HEK293 (cell line): ENCODE data around the gene TBC1D19.

Experiments used
- CTCF ChIA-PET: fragments of 350-600 bp; formaldehyde crosslinking; extraction: SDS; loops from one replicate; lab custom pipeline; 2021; ENCODE audit warnings: antibody characterized with exemption; lab: Yijun Ruan, JAX
- POLR2A ChIA-PET: fragments of 300-600 bp; formaldehyde crosslinking; extraction: SDS; loops from one replicate; lab custom pipeline; 2020; ENCODE audit warnings: antibody characterized with exemption, inconsistent platforms; lab: Yijun Ruan, JAX
- H3K27ac ChIP-seq: fragments of 200-500 bp; sonication (Bioruptor generic); 2 replicates; pipeline ENCODE4 v1.5.1; 2014; ENCODE audit warnings: low read depth, low read length, control low read depth, inconsistent platforms; ENCODE audit errors: extremely low read depth
- H3K36me3 ChIP-seq, 2 experiments: fragments of 200-500 bp in 1 of 2; sonication (Bioruptor generic) in 1 of 2; 1 replicate in 1 of 2; 2 replicates in 1 of 2; pipeline ENCODE4 v1.5.1; 2014 to 2017; ENCODE audit warnings: inconsistent platforms in 2 of 2, low read length in 2 of 2; ENCODE audit not compliant: control insufficient read depth in 2 of 2, insufficient read depth in 1 of 2
- H3K4me1 ChIP-seq: fragments of 200-500 bp; sonication (Bioruptor generic); 2 replicates; pipeline ENCODE4 v1.5.1; 2014; ENCODE audit warnings: mild to moderate bottlenecking, low read length, inconsistent platforms; ENCODE audit not compliant: control insufficient read depth, insufficient read depth
- H3K4me3 ChIP-seq: 2 replicates; pipeline ENCODE4 v1.5.1; 2011; ENCODE audit warnings: low read depth, mild to moderate bottlenecking, control low read depth, low read length, moderate library complexity
- H3K9me3 ChIP-seq: fragments of 200-500 bp; sonication (Bioruptor generic); 2 replicates; pipeline ENCODE4 v1.5.1; 2014; ENCODE audit warnings: low read depth, low read length, inconsistent platforms; ENCODE audit not compliant: control insufficient read depth, insufficient read depth
- FEZF1 ChIP-seq: fragments of 450-650 bp; formaldehyde crosslinking; IDR thresholded peaks from 2 replicates; pipeline ENCODE4 v1.5.1; 2016; ENCODE audit warnings: missing biosample characterization, missing genetic modification characterization
- KLF10 ChIP-seq: fragments of 450-650 bp; IDR thresholded peaks from 2 replicates; pipeline ENCODE4 v1.5.1; 2018; ENCODE audit warnings: missing biosample characterization, mild to moderate bottlenecking, missing genetic modification characterization
- OSR2 ChIP-seq: fragments of 450-650 bp; formaldehyde crosslinking; IDR thresholded peaks from 2 replicates; pipeline ENCODE4 v1.5.1; 2016; ENCODE audit warnings: missing biosample characterization, missing genetic modification characterization
- OVOL3 ChIP-seq: fragments of 450-650 bp; formaldehyde crosslinking; IDR thresholded peaks from 2 replicates; pipeline ENCODE4 v1.5.1; 2016; ENCODE audit warnings: missing biosample characterization, missing genetic modification characterization
- PATZ1 ChIP-seq: fragments of 450-650 bp; formaldehyde crosslinking; IDR thresholded peaks from 2 replicates; pipeline ENCODE4 v1.5.1; 2016; ENCODE audit warnings: missing biosample characterization, missing genetic modification characterization
- PRDM10 ChIP-seq: fragments of 450-650 bp; formaldehyde crosslinking; IDR thresholded peaks from 2 replicates; pipeline ENCODE4 v1.5.1; 2016; ENCODE audit warnings: missing biosample characterization, missing genetic modification characterization
- TCF7L2 ChIP-seq: IDR thresholded peaks from 2 replicates; pipeline ENCODE4 v1.6.1; 2011; ENCODE audit warnings: low read depth, mild to moderate bottlenecking, inconsistent platforms, low read length, moderate library complexity, borderline replicate concordance
- TRIM28 ChIP-seq: IDR thresholded peaks from 2 replicates; pipeline ENCODE4 v1.6.1; 2011; ENCODE audit warnings: low read length, control low read depth, borderline replicate concordance
- WT1 ChIP-seq: fragments of 450-650 bp; formaldehyde crosslinking; IDR thresholded peaks from 2 replicates; pipeline ENCODE4 v1.5.1; 2016; ENCODE audit warnings: missing biosample characterization, missing genetic modification characterization
- ZBTB48 ChIP-seq: fragments of 450-650 bp; formaldehyde crosslinking; IDR thresholded peaks from 2 replicates; pipeline ENCODE4 v1.5.1; 2016; ENCODE audit warnings: missing biosample characterization, missing genetic modification characterization
- ZFHX2 ChIP-seq: fragments of 450-650 bp; formaldehyde crosslinking; conservative IDR thresholded peaks from 2 replicates; pipeline ENCODE4 v1.5.1; 2016; ENCODE audit warnings: missing biosample characterization, missing genetic modification characterization
- ZFP69B ChIP-seq: fragments of 450-650 bp; formaldehyde crosslinking; IDR thresholded peaks from 2 replicates; pipeline ENCODE4 v1.5.1; 2016; ENCODE audit warnings: missing biosample characterization, missing genetic modification characterization
- ZNF112 ChIP-seq: fragments of 450-650 bp; formaldehyde crosslinking; IDR thresholded peaks from 2 replicates; pipeline ENCODE4 v1.5.0; 2017; ENCODE audit warnings: missing biosample characterization, missing genetic modification characterization
- ZNF248 ChIP-seq: fragments of 450-650 bp; formaldehyde crosslinking; IDR thresholded peaks from 2 replicates; pipeline ENCODE4 v1.5.1; 2017; ENCODE audit warnings: missing biosample characterization, missing genetic modification characterization
- ZNF302 ChIP-seq: fragments of 450-650 bp; formaldehyde crosslinking; IDR thresholded peaks from 2 replicates; pipeline ENCODE4 v1.5.1; 2016; ENCODE audit warnings: missing biosample characterization, missing genetic modification characterization, low read depth
- ZNF311 ChIP-seq: fragments of 450-650 bp; formaldehyde crosslinking; IDR thresholded peaks from 2 replicates; pipeline ENCODE4 v1.5.1; 2017; ENCODE audit warnings: missing biosample characterization, missing genetic modification characterization, borderline replicate concordance
- ZNF350 ChIP-seq: fragments of 450-650 bp; formaldehyde crosslinking; IDR thresholded peaks from 2 replicates; pipeline ENCODE4 v1.5.0; 2017; ENCODE audit warnings: missing biosample characterization, mild to moderate bottlenecking, missing genetic modification characterization
- ZNF488 ChIP-seq: fragments of 450-650 bp; formaldehyde crosslinking; IDR thresholded peaks from 2 replicates; pipeline ENCODE4 v1.5.1; 2016; ENCODE audit warnings: missing biosample characterization, missing genetic modification characterization
- ZNF514 ChIP-seq: fragments of 450-650 bp; formaldehyde crosslinking; IDR thresholded peaks from 2 replicates; pipeline ENCODE4 v1.5.1; 2016; ENCODE audit warnings: missing biosample characterization, missing genetic modification characterization
- ZNF558 ChIP-seq: fragments of 450-650 bp; formaldehyde crosslinking; IDR thresholded peaks from 2 replicates; pipeline ENCODE4 v1.5.1; 2016; ENCODE audit warnings: missing biosample characterization, missing genetic modification characterization
- ZNF560 ChIP-seq: fragments of 450-650 bp; formaldehyde crosslinking; IDR thresholded peaks from 2 replicates; pipeline ENCODE4 v1.5.1; 2017; ENCODE audit warnings: missing biosample characterization, missing genetic modification characterization, borderline replicate concordance
- ZNF561 ChIP-seq: fragments of 450-650 bp; IDR thresholded peaks from 2 replicates; pipeline ENCODE4 v1.5.1; 2018; ENCODE audit warnings: missing biosample characterization, missing genetic modification characterization, borderline replicate concordance
- ZNF623 ChIP-seq: fragments of 450-650 bp; formaldehyde crosslinking; IDR thresholded peaks from 2 replicates; pipeline ENCODE4 v1.5.1; 2016; ENCODE audit warnings: missing biosample characterization, missing genetic modification characterization
- ZNF792 ChIP-seq: fragments of 450-650 bp; formaldehyde crosslinking; IDR thresholded peaks from 2 replicates; pipeline ENCODE4 v1.5.1; 2016; ENCODE audit warnings: missing biosample characterization, missing genetic modification characterization
- ZSCAN4 ChIP-seq: fragments of 450-650 bp; formaldehyde crosslinking; IDR thresholded peaks from 2 replicates; pipeline ENCODE4 v1.5.1; 2017; ENCODE audit warnings: missing biosample characterization, missing genetic modification characterization

The TBC1D19 gene

GRCh38 chr4:26707342-26707741 lies 123.5 kb downstream of the TBC1D19 start (continued):
- TF ChIP-seq PRDM10 (no peak), TCF7L2 (no peak), ZNF623 (tag by site-specific recombination) (no peak), ZNF792 (tag by site-specific recombination) (no peak), ZNF350 (no peak)

- Histone ChIP-seq H3K36me3 (no peaks in the 10 kb centered on the region), H3K4me1 (no peaks in the 10 kb centered on the region), H3K27ac (no peak overlapping the region), H3K4me3 (no peak overlapping the region), H3K9me3 (no peaks in the 10 kb centered on the region)
- ChIA-PET POLR2A (no interaction called here), CTCF (no interaction called here)
- TF ChIP-seq ZFP69B (no peak), ZNF558 (no peak), KLF10 (tag by site-specific recombination) (no peak), PATZ1 (tag by site-specific recombination) (no peak), OVOL3 (tag by site-specific recombination) (no peak), ZBTB48 (tag by site-specific recombination) (no peak), ZNF311 (no peak), ZNF248 (no peak)
These were observed 125.4 kb downstream of the TBC1D19 start for GRCh38 chr4:26709246-26709645.

GRCh38 chr4:26713563-26714151 lies 129.8 kb downstream of the TBC1D19 start:
- H3K27ac ChIP-seq = no peak overlapping the region
- no peaks in the 10 kb centered on the region for H3K4me1 ChIP-seq
- TF ChIP-seq TRIM28 (no peak), WT1 (tag by site-specific recombination) (peak; percentile 78), FEZF1 (tag by site-specific recombination) (peak; percentile 58)
- TF ChIP-seq, all 188 proteins: peak for 2
- Histone ChIP-seq H3K9me3 (no peaks in the 10 kb centered on the region), H3K4me3 (no peak overlapping the region), H3K36me3 (no peaks in the 10 kb centered on the region)
- ChIA-PET CTCF (interaction anchor here (0.7 kb wide), 1 partner anchor 787 kb away, joined by 3 read pairs; no protein-coding TSS in a partner anchor), POLR2A (no interaction called here)

- POLR2A ChIA-PET = no interaction called here
- CTCF ChIA-PET = no interaction called here
- Histone ChIP-seq H3K4me1 (no peaks in the 10 kb centered on the region), H3K27ac (no peak overlapping the region), H3K4me3 (no peak overlapping the region), H3K36me3 (no peaks in the 10 kb centered on the region), H3K9me3 (no peaks in the 10 kb centered on the region)
- no peak for TF ChIP-seq OSR2 (tag by site-specific recombination)
- TF ChIP-seq ZNF488 (tag by site-specific recombination) = no peak
- no peak for TF ChIP-seq ZNF561 (tag by site-specific recombination)
- TF ChIP-seq ZNF112 (tag by site-specific recombination) = no peak
- TF ChIP-seq ZFHX2 = no peak
- TF ChIP-seq TCF7L2 = no peak
- TF ChIP-seq ZNF560 = no peak
- TF ChIP-seq ZNF514 (tag by site-specific recombination) = no peak
- TF ChIP-seq ZSCAN4 (tag by site-specific recombination) = no peak
- no peak for TF ChIP-seq ZNF302 (tag by site-specific recombination)
These were observed 131.9 kb downstream of the TBC1D19 start for GRCh38 chr4:26715636-26716242.
